ENCODE measurements around the gene LHX6.

Gene LHX6

DNA sequence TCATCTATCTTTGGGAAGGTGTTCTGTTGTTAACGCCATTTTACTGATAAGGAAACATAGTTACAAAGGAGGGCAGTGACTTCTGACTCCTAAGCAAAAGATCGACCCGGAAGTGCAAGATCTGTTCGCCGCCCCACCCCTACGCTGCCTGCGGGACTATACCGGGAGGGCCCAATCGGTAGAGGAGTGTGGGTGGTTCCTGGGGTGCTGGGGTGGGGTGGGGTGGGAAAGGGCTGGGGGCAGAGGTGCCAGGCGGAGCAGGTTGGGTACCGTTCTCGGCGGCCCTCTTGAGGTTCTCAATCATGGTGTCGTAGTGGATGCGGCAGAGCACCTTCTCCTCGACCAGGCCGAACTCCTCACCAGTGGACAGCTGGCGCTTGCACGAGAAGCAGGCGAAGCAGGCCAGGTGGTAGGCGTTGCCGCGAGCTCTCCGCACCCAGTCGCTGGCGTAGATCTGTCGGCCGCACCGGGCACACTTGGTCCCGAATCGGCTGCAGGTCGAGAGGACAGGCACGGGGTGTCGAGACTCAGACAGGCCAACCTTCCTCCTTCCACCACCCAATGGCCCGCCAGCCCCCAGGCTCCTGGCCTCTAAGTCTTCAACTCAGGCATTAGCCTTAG lies 11.8 kb downstream of the LHX6 start:
- H3K4me3 Mint-ChIP-seq: no peak overlapping the region
- H3K36me3 Mint-ChIP-seq (ENCODE audit: insufficient read depth): no peaks in the 10 kb centered on the region
- H3K27me3 Mint-ChIP-seq: peaks cover 83 to 95% of the 10 kb centered on the region in 2 donors
- H3K9me3 Mint-ChIP-seq: no peaks in the 10 kb centered on the region
- H3K27ac Mint-ChIP-seq: no peak overlapping the region
- H3K4me1 Mint-ChIP-seq (ENCODE audit: low read depth in 2 of 2): peaks cover 7 to 40% of the 10 kb centered on the region in 2 donors
- ATAC-seq (replicated peaks) (no peak), DNase-seq (no peak)

DNA sequence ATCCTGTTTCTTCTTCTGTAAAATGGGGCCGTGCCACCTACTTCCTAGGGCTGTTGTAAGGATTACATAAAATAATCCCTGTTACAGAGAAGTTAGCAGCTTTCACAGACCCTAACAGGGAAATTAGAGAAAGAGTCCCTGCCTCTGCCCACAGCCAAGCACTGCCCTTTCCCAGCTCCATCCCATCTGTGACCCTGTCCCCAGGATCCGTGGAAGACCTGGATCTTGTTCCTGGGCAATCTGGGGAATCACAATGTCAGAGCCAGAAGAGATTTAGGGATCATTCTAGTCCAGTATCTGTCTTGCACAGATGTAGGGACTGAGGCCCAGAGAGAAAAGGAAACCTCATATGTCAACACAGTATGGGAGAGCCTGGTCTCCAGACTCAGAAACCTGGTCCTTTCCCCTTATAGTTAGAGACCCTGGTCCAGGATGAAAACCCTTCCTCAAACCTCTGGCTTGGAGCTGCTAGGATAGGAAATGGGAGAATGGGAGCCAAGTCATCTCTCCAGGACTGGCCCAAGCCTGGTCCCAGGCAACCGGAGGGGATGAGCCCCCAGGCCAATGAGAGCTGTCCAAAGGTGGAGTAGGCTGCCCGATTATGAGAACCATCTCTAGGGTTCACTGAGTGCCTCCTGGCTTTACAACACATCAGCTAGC lies 12.5 kb downstream of the LHX6 start:
- no peaks in the 10 kb centered on the region for H3K9me3 Mint-ChIP-seq
- H3K27ac Mint-ChIP-seq: no peak overlapping the region
- peaks cover 77 to 95% of the 10 kb centered on the region in 2 donors for H3K27me3 Mint-ChIP-seq
- H3K4me3 Mint-ChIP-seq: no peak overlapping the region
- peaks cover 7 to 35% of the 10 kb centered on the region in 2 donors for H3K4me1 Mint-ChIP-seq (ENCODE audit: low read depth in 2 of 2)
- no peaks in the 10 kb centered on the region for H3K36me3 Mint-ChIP-seq (ENCODE audit: insufficient read depth)
- no peak for ATAC-seq (replicated peaks)
- DNase-seq: no peak

DNA sequence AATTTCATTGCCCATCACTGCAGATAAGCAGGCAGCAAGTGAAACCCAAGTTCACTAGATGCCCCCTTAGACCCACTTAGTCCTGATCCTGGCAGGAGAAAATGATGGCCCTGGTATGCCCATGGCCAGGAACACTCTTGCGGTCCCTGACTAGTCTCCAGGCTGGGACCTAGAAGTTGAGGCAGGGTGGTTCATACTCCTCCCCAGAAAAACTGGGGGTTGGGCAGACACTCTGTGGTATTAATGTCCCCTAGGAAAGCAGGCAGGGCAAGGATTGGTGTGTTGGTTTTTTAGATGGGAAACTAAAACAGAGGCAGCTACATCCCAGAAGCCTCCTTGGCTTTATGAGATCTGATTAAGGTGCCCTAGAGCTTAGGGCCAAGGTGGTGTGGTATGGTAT lies 13.1 kb downstream of the LHX6 start:
- DNase-seq (no peak), ATAC-seq (replicated peaks) (no peak)
- Mint-ChIP-seq H3K4me1 (ENCODE audit: low read depth in 2 of 2) (peaks cover 7 to 34% of the 10 kb centered on the region in 2 donors), H3K36me3 (ENCODE audit: insufficient read depth) (no peaks in the 10 kb centered on the region), H3K27me3 (peaks cover 76 to 95% of the 10 kb centered on the region in 2 donors), H3K9me3 (no peaks in the 10 kb centered on the region), H3K4me3 (no peak overlapping the region), H3K27ac (no peak overlapping the region)

DNA sequence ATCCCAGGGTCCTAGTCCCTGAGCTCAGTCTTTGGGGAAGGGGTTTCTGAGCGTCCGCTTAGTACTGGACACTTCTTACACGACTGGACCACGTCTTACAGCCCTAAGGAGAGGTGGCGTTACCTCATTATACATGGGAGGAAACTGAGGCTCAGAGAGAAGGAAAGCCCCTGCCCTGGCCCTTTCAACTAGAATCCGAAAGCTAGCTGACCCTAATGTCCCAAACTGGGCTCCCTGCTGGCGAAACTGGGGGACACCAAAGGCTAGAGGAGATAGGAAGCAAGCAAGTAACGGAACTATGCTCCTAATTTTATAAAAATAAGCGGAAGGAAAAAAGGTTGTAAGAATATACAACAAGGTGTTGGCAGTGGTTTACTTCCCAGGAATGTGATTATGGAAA lies 14.2 kb downstream of the LHX6 start:
- no peak for ATAC-seq (replicated peaks)
- H3K27ac Mint-ChIP-seq: no peak overlapping the region
- no peaks in the 10 kb centered on the region for H3K36me3 Mint-ChIP-seq (ENCODE audit: insufficient read depth)
- no peaks in the 10 kb centered on the region for H3K9me3 Mint-ChIP-seq
- H3K4me1 Mint-ChIP-seq (ENCODE audit: low read depth in 2 of 2): peaks cover 3 to 24% of the 10 kb centered on the region in 2 donors
- H3K27me3 Mint-ChIP-seq: peaks cover 73 to 95% of the 10 kb centered on the region in 2 donors
- DNase-seq: no peak
- peak overlapping the region; percentile 68 to 69 for H3K4me3 Mint-ChIP-seq

DNA sequence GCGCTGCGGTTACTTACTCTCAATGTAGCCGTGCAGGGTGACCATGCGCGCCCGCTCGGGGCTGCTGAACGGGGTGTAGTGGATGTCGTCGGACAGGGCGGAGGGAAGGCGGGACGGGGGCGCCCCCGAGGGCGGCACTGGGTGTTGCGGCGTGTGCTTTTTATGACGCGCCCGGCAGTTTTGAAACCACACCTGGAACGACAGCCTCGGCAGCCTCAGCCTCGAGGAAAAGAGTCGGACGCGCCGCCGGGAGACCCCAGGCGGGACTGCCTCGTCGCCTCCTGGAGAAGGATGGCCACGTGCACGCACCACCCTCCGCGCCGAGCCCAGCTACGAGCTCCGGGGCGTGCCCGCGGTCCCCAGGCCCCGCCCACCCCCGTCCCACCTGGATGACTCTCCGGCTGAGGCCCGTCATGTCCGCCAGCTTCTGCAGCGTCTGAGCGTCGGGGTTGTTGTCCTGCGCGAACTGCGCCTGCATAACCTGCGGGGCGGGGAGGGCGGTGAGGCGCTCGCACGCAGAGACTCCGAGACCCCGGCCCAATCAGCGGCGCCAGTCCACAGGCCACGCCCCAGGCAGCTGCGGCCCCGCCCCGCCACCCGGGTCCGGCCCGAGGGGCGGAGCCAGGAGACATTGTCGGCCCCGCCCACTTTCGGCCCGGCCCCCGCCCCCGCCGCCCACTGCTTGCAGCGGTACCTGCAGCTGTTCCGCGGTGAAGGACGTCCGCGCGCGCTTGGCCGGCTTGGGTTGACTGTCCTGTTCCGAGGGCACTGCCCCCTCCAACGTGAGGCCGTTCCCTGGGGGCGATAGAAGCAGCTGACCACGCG lies 15.0 kb downstream of the LHX6 start:
- peak overlapping the region; percentile 68 to 69 for H3K4me3 Mint-ChIP-seq
- peak; percentile 69 for ATAC-seq (replicated peaks)
- H3K27ac Mint-ChIP-seq: no peak overlapping the region
- peaks cover 69 to 95% of the 10 kb centered on the region in 2 donors for H3K27me3 Mint-ChIP-seq
- H3K9me3 Mint-ChIP-seq: no peaks in the 10 kb centered on the region
- H3K36me3 Mint-ChIP-seq (ENCODE audit: insufficient read depth): no peaks in the 10 kb centered on the region
- H3K4me1 Mint-ChIP-seq (ENCODE audit: low read depth in 2 of 2): peaks cover 3 to 17% of the 10 kb centered on the region in 2 donors
- DNase-seq: peak in 2 of 3 experiments; percentile 17 to 29

DNA sequence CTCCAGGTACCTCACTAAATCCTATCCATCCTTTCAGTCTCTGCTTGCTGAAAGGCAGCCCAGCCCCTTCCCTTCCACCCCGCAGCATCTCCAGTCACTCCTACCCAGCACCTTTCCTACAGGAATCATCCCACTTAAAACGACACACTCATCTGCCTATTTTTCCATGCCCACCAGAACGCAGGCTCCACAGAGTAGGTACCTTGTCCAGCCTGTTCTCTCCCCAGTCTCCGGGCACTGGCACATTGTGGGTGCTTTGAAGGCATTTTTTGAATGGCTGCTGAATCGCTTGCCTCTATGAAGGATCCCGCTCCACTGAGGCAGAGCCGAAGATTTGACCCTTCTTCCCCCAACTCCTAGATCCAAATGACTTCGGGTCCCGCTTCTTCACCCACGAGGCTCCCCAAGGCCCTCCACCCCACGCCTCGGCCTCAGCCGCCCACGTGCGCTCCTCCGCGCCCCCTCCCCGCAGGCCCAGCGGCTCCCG lies 15.6 kb downstream of the LHX6 start:
- peak overlapping the region; percentile 21 to 60 for H3K4me3 Mint-ChIP-seq

DNA sequence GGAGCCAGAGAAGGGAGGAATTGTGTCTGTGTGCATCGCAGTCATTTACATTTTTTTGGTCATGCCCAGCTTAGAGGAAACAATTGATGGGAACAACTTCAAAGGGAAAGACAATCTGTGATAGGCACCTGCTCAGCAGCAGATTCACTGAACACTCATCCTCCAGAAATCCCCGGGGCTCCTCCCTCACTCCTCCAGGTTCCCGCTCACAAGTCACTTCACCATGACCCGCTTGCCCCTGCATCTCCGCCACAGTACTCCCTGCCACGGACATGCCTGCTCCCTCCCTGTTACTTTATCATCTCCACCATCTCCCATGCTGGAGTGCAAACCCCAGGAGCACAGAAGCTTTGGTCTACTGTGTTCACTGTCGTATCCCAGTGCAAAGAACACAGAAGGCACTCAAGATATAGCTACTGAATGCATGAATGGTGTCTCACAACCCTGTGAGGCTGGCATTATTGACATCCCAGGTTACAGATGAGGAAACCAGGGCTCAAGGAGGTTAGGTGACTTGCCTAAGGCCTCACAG lies 16.2 kb downstream of the LHX6 start:
- Mint-ChIP-seq H3K27me3 (peaks cover 67 to 95% of the 10 kb centered on the region in 2 donors), H3K9me3 (no peaks in the 10 kb centered on the region), H3K4me1 (ENCODE audit: low read depth in 2 of 2) (peaks cover 3 to 9% of the 10 kb centered on the region in 2 donors), H3K36me3 (ENCODE audit: insufficient read depth) (no peaks in the 10 kb centered on the region), H3K27ac (no peak overlapping the region), H3K4me3 (peak overlapping the region; percentile 21 to 60)
- DNase-seq: no peak
- no peak for ATAC-seq (replicated peaks)

More for the DNA sequence above, 15.6 kb downstream of the LHX6 start:
- peaks cover 67 to 95% of the 10 kb centered on the region in 2 donors for H3K27me3 Mint-ChIP-seq
- H3K4me1 Mint-ChIP-seq (ENCODE audit: low read depth in 2 of 2): peaks cover 3 to 11% of the 10 kb centered on the region in 2 donors
- no peak for ATAC-seq (replicated peaks)
- DNase-seq: no peak
- no peak overlapping the region for H3K27ac Mint-ChIP-seq
- no peaks in the 10 kb centered on the region for H3K36me3 Mint-ChIP-seq (ENCODE audit: insufficient read depth)
- H3K9me3 Mint-ChIP-seq: no peaks in the 10 kb centered on the region

DNA sequence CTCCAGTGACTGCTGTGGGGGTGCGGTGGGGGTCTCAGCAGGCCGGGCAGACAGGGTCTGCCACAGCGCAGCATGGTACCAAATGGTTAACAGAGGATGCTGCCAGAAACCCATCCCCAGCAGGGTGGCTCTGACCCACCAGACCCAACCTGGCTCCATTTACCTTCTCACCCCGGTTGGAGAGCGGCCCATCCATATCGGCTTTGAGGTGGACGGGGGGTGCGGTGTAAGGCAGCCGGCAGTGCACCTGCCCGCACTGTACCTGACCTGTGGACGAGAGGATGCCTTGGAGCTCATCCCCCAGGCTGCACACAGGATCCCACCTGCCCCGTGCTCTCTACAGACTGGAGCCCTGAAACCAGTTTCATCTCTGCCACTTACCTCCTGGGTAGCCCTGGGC lies 19.3 kb downstream of the LHX6 start:
- DNase-seq (no peak), ATAC-seq (replicated peaks) (no peak)
- no peaks in the 10 kb centered on the region for H3K36me3 Mint-ChIP-seq (ENCODE audit: insufficient read depth)
- H3K27me3 Mint-ChIP-seq: peaks cover 47 to 92% of the 10 kb centered on the region in 2 donors
- no peaks in the 10 kb centered on the region for H3K9me3 Mint-ChIP-seq
- no peak overlapping the region for H3K27ac Mint-ChIP-seq
- H3K4me1 Mint-ChIP-seq (ENCODE audit: low read depth in 2 of 2): peaks cover 1 to 8% of the 10 kb centered on the region in 2 donors
- H3K4me3 Mint-ChIP-seq: no peak overlapping the region

DNA sequence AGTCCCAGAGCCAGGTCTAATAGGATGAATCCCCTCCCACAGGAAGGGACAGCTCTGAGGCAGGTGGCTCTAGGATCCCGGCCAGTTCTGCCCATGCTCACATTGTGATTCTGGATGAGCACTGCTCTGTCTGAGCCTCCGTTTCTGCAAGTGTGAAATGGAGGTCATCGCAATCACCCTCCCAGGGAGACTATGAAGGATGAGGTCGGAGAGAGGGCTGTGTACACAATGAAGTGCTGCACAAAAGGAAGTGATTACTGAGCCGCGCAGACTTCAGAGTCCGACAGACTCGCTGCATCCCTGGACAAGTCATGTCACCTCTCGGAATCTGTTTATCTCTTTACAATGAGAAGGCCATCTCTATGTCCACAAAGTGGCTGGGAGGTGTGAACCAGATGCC lies 21.7 kb downstream of the LHX6 start:
- no peaks in the 10 kb centered on the region for H3K36me3 Mint-ChIP-seq (ENCODE audit: insufficient read depth)
- ATAC-seq (replicated peaks) (no peak), DNase-seq (no peak)
- no peak overlapping the region for H3K27ac Mint-ChIP-seq
- no peaks in the 10 kb centered on the region for H3K9me3 Mint-ChIP-seq
- no peaks in the 10 kb centered on the region for H3K4me1 Mint-ChIP-seq (ENCODE audit: low read depth in 2 of 2)
- no peak overlapping the region for H3K4me3 Mint-ChIP-seq
- H3K27me3 Mint-ChIP-seq: peaks cover 30 to 80% of the 10 kb centered on the region in 2 donors

DNA sequence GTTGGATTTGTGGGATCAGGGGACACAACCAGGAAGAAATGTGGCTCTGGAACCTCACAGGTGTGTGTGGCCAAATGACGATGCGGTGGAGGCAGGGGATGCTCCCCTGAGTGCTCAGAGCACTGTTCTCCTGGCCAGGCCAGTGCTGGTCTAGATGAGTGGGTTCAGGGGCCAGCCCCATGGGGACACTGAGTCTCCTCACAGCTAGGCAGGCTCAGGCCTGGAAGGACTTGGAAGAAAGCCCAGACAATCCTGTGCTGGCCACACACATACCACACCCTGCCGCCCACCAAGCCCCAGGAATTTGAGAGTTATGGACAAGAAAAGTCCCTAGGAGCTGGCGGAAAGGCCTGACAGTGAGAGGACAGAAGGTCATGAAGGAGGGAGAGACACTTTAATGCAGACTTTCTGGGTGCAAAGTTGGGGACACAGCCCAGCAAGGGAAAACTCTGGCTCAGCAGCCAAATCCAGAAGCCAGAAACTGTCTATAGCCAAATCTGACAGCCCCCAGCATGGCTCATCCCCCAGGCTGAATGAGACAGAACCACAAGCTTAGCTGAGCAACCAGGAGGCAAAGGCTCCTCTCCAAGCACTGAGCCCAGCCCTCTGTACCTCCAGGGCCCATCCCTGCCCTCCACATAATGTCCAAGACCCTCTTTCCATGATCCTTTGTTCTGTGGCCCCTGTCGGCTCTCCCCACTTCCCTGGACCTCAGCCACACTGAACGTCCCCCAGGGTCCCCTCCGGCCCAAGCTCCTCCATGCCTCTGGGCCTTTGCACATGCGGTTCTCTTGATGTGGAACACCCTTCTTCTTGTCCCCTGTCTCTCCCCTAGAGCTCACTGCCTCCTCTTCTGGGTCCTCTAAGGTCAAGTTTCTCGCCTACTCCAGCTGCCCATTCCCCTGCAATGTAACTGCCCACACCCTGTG lies 22.4 kb downstream of the LHX6 start:
- no peak for DNase-seq
- H3K27me3 Mint-ChIP-seq: peaks cover 30 to 73% of the 10 kb centered on the region in 2 donors
- no peaks in the 10 kb centered on the region for H3K9me3 Mint-ChIP-seq
- H3K4me1 Mint-ChIP-seq (ENCODE audit: low read depth in 2 of 2): no peaks in the 10 kb centered on the region
- H3K4me3 Mint-ChIP-seq: no peak overlapping the region
- no peak overlapping the region for H3K27ac Mint-ChIP-seq
- ATAC-seq (replicated peaks): no peak
- H3K36me3 Mint-ChIP-seq (ENCODE audit: insufficient read depth): no peaks in the 10 kb centered on the region

DNA sequence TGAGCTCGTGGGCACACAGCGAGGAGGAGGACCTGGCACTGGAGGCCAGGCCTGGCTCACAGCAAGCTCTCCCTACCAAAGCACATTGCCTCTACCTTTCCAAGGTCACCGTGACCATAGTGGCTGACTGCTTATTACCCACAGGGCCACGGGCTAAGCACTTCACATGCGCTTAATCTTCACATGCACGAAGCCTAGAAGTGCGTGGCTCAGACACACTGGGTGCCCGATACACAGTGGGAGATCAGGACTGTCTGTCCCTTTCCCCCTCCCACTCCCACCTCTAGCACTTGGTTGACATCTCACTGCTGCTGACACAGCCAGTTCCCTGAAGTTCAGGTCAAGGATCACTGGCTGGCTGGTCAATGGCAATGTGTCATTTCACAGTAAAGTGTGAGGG lies 23.6 kb downstream of the LHX6 start:
- H3K27ac Mint-ChIP-seq: no peak overlapping the region

DNA sequence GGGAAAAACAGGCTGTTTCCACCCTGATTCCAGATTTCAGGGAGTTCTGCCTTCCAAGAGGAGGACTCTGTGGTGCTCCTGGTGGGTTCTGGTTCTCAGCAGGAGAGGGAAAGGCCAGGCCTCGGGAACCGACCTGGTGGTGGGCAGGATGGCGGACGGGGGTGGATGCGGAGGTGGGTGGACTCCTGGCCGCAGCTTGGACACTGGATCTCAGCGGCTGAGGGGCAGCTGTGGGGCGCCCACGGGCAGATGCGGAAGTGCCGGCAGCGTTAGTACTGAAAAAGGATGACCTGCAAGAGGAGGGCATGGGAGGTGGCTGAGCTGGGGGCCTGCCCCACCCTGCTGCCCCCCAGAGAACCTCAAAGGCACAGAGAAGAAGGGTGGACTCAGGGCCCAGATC lies 24.3 kb downstream of the LHX6 start:
- no peaks in the 10 kb centered on the region for H3K4me1 Mint-ChIP-seq (ENCODE audit: low read depth in 2 of 2)
- no peak overlapping the region for H3K4me3 Mint-ChIP-seq
- ATAC-seq (replicated peaks) (no peak), DNase-seq (no peak)
- peaks cover 23 to 54% of the 10 kb centered on the region in 2 donors for H3K27me3 Mint-ChIP-seq
- H3K9me3 Mint-ChIP-seq: no peaks in the 10 kb centered on the region
- H3K27ac Mint-ChIP-seq: no peak overlapping the region
- H3K36me3 Mint-ChIP-seq (ENCODE audit: insufficient read depth): no peaks in the 10 kb centered on the region

More for the DNA sequence above, 23.6 kb downstream of the LHX6 start:
- ATAC-seq (replicated peaks) (no peak), DNase-seq (no peak)
- Mint-ChIP-seq H3K9me3 (no peaks in the 10 kb centered on the region), H3K4me3 (no peak overlapping the region), H3K4me1 (ENCODE audit: low read depth in 2 of 2) (no peaks in the 10 kb centered on the region), H3K36me3 (ENCODE audit: insufficient read depth) (no peaks in the 10 kb centered on the region), H3K27me3 (peaks cover 25 to 61% of the 10 kb centered on the region in 2 donors)
